Cardiac septum (tissue), 1 donor: ENCODE data around the gene VWA1. TPM values are rescaled to one million over a fixed set of nuclear protein-coding genes. Genes with fewer than 3 reads are reported as not detected.
A peak's percentile ranks its signal among the peaks of the same experiment; 100 is the strongest.
"Not testable (repeated sequence)": the region's sequence is repeated elsewhere in the genome, so short reads cannot be mapped to it uniquely, and the experiment has no call there.

Source experiments
- DNase-seq: peaks from one replicate; pipeline ENCODE4 v3.0.0-alpha.2; 2020; ENCODE audit warnings: low spot score
- intact Hi-C: fragments of 100-400 bp; cut with DNase I; formaldehyde crosslinking; loops from one replicate; pipeline ENCODE4 v1.14.0; 2022
- total RNA-seq: library from RNA; stranded (reverse); fragmentation: NEBNext Ultra II Directional; extraction: Animal tissue kit (Norgen Biotek cat#: 25700); gene quantifications from one replicate; pipeline ENCODE4 v1.2.1, GENCODE V29; 2021
- donor health status: DM: no; HTN: no; CAD: no.

Gene VWA1
- total RNA-seq, 1 donor from 2014 or later, result 35.3 TPM

- intact Hi-C loops, result loop anchor here (5.0 kb wide), 1 partner anchor 76 kb away; the partner anchor contains the start of gene MXRA8
- DNase-seq, result peak; percentile 84
Observed at GRCh38 chr1:1432951-1433803, 2.3 kb upstream of the VWA1 start.

- intact Hi-C loops, result loop anchor here (5.0 kb wide), 1 partner anchor 76 kb away; the partner anchor contains the start of gene MXRA8
- no peak for DNase-seq
Observed at GRCh38 chr1:1433804-1434130, 1.7 kb upstream of the VWA1 start.

- peak; percentile 84 for DNase-seq
- intact Hi-C loops, result loop anchor here (5.0 kb wide), 1 partner anchor 77 kb away; the partner anchor contains the start of gene MXRA8
Observed at GRCh38 chr1:1434131-1434823, 1.2 kb upstream of the VWA1 start.

GRCh38 chr1:1434824-1435105, 725 bp upstream of the VWA1 start:
- intact Hi-C loops, result loop anchor here (5.0 kb wide), 1 partner anchor 77 kb away; the partner anchor contains the start of gene MXRA8
- DNase-seq, result no peak

GRCh38 chr1:1435911-1436629, 580 bp downstream of the VWA1 start:
- no peak for DNase-seq
- intact Hi-C loops, result no loop called here

GRCh38 chr1:1436630-1437032, 1.1 kb downstream of the VWA1 start:
- DNase-seq, result no peak
- intact Hi-C loops, result no loop called here

GRCh38 chr1:1437033-1437903, 1.8 kb downstream of the VWA1 start:
- intact Hi-C loops, result no loop called here

GRCh38 chr1:1437904-1438376, 2.5 kb downstream of the VWA1 start:
- DNase-seq, result no peak
- intact Hi-C loops, result no loop called here

More at GRCh38 chr1:1437033-1437903, 1.8 kb downstream of the VWA1 start:
- no peak for DNase-seq

- intact Hi-C loops, result no loop called here
- DNase-seq, result no peak
Observed at GRCh38 chr1:1438531-1439381, 3.3 kb downstream of the VWA1 start.

- DNase-seq, result no peak
- intact Hi-C loops, result loop anchor here (5.0 kb wide), 1 partner anchor 42 kb away; the partner anchor contains the start of gene CCNL2
Observed at GRCh38 chr1:1439546-1440261, 4.2 kb downstream of the VWA1 start.

- intact Hi-C loops, result loop anchor here (5.0 kb wide), 1 partner anchor 43 kb away; the partner anchor contains the start of gene CCNL2
- no peak for DNase-seq
Observed at GRCh38 chr1:1440262-1441001, 4.9 kb downstream of the VWA1 start.

- intact Hi-C loops, result loop anchor here (5.0 kb wide), 1 partner anchor 44 kb away; the partner anchor contains the start of gene CCNL2
- DNase-seq, result no peak
Observed at GRCh38 chr1:1441002-1441888, 5.8 kb downstream of the VWA1 start.

GRCh38 chr1:1442069-1442770, 6.7 kb downstream of the VWA1 start:
- DNase-seq, result no peak
- intact Hi-C loops, result loop anchor here (5.0 kb wide), 1 partner anchor 45 kb away; the partner anchor contains the start of gene CCNL2

GRCh38 chr1:1446631-1447030, 11.1 kb downstream of the VWA1 start:
- DNase-seq, intact Hi-C loops: not testable (repeated sequence)

- intact Hi-C loops, result no loop called here
- no peak for DNase-seq
Observed at GRCh38 chr1:1449099-1449739, 13.7 kb downstream of the VWA1 start, which contains the start of gene ATAD3C. ATAD3C (plus strand) TSS chr1:1449689; CDS start chr1:1450684, 995 bp downstream.
